ENCODE measurements around the gene NMRK2.
"Not testable (repeated sequence)": the region's sequence is repeated elsewhere in the genome, so short reads cannot be mapped to it uniquely, and the experiment has no call there.

The NMRK2 gene

DNA sequence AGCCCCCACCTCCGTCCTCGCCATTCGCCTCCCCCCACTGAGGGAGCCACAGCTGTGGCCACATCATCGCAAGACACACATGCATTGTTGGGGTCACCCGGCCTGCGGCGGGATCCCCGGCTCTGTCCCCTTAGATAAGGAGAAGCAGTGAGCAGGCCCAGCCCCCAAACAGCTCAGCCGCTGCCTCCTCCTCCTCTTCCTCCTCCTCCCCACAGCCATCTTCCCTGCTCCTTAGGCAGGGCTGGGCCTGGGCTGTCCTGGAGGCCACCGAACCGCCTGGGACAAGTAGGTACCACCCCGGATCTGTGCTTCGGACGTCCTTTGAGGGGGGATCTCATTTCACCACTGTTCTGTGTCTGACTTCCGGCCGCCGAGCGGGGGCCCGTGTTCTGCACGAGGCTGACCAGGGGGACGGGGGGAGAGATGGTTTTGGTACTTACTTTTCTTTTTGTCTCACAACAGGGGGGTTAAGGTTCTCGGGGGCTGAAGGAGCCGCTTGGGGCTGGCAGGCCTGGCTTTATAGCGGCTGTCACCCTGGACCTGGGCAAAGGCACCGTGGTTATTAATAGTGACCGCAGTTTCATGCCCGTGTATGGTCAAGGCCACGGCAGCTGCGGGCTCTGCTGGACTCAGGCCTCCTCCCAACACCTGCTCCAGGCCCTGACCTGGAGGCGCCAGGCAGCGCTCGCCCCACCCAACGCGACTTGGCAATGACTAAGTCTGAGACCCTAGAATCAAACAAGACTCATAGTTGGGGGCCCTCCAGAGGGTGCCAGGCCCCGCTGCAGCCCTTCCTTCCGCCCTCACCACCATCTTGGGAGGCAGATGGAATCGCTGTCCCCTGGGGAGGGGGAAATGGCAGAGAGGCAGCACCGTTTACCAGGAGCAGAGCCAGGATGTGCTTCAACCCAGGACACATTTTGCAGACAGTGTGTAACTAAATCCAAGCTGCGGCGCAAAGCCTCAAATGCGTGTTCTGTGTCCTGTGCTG lies 18.3 kb downstream of the NMRK2 start:
- TF ChIP-seq ZFX (IDR thresholded peaks at IDR 0.05; ENCODE audit: borderline replicate concordance): no peak
- TF ChIP-seq, protein P1, sequence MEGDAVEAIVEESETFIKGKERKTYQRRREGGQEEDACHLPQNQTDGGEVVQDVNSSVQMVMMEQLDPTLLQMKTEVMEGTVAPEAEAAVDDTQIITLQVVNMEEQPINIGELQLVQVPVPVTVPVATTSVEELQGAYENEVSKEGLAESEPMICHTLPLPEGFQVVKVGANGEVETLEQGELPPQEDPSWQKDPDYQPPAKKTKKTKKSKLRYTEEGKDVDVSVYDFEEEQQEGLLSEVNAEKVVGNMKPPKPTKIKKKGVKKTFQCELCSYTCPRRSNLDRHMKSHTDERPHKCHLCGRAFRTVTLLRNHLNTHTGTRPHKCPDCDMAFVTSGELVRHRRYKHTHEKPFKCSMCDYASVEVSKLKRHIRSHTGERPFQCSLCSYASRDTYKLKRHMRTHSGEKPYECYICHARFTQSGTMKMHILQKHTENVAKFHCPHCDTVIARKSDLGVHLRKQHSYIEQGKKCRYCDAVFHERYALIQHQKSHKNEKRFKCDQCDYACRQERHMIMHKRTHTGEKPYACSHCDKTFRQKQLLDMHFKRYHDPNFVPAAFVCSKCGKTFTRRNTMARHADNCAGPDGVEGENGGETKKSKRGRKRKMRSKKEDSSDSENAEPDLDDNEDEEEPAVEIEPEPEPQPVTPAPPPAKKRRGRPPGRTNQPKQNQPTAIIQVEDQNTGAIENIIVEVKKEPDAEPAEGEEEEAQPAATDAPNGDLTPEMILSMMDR (IDR thresholded peaks at IDR 0.05): no peak

DNA sequence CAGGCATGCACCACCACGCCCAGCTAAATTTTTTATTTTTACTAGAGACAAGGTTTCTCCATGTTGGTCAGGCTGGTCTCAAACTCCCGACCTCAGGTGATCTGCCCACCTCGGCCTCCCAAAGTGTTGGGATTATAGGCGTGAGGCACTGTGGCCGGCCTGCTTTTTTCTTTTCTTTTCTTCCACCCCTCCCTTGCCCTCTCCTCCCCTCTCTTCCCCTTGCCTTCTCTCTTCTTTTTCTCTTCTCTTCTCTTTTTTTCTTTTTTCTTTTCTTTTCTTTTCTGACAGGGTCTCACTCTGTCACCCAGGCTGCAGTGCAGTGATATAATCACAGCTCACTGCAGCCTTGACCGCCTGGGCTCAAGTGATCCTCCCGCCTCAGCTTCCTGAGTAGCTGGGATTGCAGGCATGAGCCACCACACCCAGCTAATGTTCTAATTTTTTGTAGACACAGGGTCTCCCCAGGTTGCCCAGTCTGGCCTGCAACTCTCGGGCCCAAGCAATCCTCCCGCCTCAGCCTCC lies 19.9 kb downstream of the NMRK2 start:
- not testable (repeated sequence) for H3K27ac ChIP-seq

More for the DNA sequence above, 18.3 kb downstream of the NMRK2 start:
- H3K27ac ChIP-seq: no peak overlapping the region

DNA sequence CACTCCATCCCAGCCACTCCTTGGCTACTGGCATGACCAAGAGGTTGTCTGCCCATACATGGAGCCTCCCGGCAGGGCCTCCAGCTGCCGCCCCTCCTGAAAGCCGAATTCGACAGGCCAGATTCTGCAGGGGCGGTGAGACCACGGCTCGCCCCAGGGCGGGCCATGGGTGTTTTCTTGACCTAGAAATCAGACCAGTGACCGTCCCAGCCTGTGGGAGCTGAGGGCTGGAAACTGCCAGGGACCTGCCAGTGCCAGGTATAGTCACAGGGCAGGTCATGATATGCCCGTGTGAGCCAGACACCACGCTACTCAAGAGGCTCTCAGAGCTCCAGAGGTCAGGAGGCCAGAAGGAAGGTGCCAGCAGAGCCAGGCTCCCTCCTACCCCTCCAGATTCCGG lies 21.2 kb downstream of the NMRK2 start:
- no peak overlapping the region for H3K27ac ChIP-seq
- TF ChIP-seq, protein P1 (IDR thresholded peaks at IDR 0.05): no peak
- TF ChIP-seq ZFX (IDR thresholded peaks at IDR 0.05; ENCODE audit: borderline replicate concordance): no peak

DNA sequence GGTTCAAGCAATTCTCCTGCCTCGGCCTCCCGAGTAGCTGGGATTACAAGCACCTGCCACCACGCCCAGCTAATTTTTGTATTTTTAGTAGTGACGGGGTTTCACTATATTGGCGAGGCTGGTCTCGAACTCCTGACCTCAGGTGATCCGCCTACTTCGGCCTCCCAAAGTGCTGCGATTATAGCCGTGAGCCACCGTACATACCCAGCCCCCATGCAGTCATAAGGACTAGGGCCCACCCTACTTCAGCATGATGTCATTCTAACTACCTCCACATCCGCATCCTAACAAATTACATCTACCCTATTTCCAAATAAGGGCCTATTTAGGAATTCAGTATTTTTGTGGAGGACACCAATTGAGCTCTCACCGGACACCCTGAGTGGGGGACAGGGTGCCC lies 22.4 kb downstream of the NMRK2 start:
- not testable (repeated sequence) for H3K27ac ChIP-seq

DNA sequence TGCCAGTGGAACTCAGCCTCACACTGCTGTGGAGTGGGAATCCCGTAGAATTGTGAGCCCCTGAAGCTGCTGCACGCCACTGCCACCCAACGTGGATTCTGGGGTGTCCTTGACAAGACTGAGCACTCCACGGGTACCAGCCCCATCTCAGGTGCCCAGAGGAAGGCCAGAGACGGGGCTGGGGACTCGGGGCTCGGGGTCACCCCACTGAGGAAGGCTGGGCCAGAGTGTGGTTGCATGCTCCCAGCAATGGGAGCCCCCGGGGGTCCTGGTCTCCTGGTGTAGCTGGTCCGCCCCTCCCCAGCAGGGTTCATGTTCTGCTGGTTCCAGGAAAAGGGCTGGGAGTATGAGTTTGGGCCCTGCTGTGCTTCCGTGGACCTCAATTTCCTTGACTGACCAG lies 22.8 kb downstream of the NMRK2 start:
- H3K27ac ChIP-seq: no peak overlapping the region
- TF ChIP-seq ZFX (IDR thresholded peaks at IDR 0.05; ENCODE audit: borderline replicate concordance): no peak
- TF ChIP-seq, protein P1 (IDR thresholded peaks at IDR 0.05): no peak

DNA sequence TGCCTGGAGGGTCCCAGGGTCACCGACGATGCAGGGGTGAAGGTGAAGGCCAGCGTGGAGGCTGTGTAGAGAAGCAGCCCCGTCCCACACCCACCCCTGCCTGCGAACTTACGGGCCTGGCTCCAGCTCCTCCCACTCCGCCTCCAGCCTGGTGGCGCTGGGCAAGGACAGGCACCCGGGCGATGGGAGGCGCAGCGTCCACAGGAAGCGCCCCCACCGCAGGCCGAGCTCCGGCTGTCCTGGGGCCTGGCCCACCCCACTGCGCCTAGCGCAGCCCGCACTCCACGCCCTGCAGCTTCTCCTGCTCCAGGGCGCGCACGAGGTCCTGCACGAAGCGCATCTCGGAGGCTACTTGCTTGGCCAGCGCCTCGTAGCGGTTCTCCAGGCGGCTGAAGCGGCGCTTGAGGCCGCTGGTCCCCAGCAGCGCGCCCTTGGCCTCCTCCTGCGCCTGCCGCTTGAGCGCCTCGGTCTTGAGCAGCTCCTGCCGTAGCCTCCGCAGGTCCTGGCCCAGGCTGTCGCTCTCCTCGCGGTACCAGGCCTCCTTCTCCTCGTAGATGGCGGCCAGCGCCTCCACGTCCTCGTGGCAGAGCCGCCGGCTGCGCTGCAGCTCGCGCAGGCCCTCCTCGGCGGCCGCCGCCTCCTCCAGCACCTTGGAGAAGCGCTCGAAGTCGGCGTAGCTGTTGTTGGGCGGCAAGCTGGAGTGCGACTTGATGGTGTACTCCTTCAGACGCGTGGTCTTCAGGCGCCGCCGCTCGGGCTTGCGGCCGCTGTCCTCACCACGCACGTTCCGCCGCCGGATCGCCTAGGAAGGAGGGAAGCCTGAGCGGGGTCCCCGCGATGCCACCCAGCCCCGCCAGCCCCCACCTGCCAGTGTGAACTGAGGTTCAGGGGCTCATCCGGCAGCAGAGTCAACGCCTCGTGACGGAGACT lies 26.2 kb downstream of the NMRK2 start:
- TF ChIP-seq, protein P1 (IDR thresholded peaks at IDR 0.05): no peak
- no peak for TF ChIP-seq ZFX (IDR thresholded peaks at IDR 0.05; ENCODE audit: borderline replicate concordance)
- H3K27ac ChIP-seq: no peak overlapping the region

DNA sequence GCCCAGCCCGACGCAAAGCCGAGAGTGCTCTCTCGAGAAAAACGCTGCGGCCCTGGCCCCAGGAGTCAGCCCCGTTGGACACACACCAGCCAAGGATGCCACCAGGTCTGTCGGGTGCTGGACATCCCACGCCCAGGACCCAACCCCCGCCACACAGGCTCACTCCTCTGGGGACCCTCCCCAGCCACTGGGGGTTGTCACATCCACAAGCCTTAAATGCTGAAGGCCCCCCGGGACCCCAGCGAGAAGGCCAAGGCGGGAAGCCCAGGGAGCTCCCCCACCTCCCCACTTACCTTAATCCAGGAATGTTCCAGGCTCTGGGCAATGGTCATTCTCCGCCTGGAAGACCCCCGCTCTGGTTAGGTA lies 26.9 kb downstream of the NMRK2 start:
- no peak overlapping the region for H3K27ac ChIP-seq
- TF ChIP-seq, protein P1 (IDR thresholded peaks at IDR 0.05): no peak
- no peak for TF ChIP-seq ZFX (IDR thresholded peaks at IDR 0.05; ENCODE audit: borderline replicate concordance)

DNA sequence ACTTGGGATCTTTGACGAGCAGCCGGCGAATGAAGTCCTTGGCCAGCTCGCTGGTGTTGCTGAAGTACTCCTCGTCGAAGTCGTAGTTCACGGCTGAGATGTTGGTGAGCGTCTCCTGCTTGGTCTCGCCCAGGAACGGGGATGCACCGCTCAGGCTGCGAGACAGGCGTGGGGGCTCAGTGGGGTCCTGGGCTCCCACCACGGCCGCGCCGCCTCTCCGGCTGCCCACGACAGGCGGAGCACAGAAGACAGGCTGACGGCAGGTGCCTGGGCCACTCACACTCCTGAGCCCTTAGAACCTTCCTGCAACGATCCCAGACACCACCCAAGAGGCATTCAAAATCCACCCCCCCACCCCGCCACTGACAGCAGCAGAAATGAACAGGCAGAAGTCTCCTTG lies 28.1 kb downstream of the NMRK2 start:
- no peak overlapping the region for H3K27ac ChIP-seq
- TF ChIP-seq, protein P1 (IDR thresholded peaks at IDR 0.05): no peak
- TF ChIP-seq ZFX (IDR thresholded peaks at IDR 0.05; ENCODE audit: borderline replicate concordance): no peak
